Gastroesophageal sphincter (tissue), 3 donors: ENCODE measurements around the gene SPOCK2.

ENCODE experiments used
- EP300 ChIP-seq: sonication (generic); formaldehyde crosslinking; IDR thresholded peaks from one replicate; pipeline ENCODE4 v1.6.1; 2017; ENCODE audit warnings: antibody characterized with exemption, mild to moderate bottlenecking
- POLR2AphosphoS5 ChIP-seq: sonication (generic); formaldehyde crosslinking; IDR thresholded peaks from one replicate; pipeline ENCODE4 v1.6.1; 2017; ENCODE audit warnings: antibody characterized with exemption
- TF ChIP-seq, protein P1 (sequence below), 4 experiments: fragments of 200-600 bp in 2 of 4; fragments of 450-650 bp in 2 of 4; sonication (generic) in 1 of 4; IDR thresholded peaks; one replicate each; pipeline ENCODE4 v1.5.1; 2017 to 2019; ENCODE audit warnings: antibody characterized with exemption in 4 of 4, mild to moderate bottlenecking in 2 of 4, moderate library complexity in 2 of 4

DNA sequence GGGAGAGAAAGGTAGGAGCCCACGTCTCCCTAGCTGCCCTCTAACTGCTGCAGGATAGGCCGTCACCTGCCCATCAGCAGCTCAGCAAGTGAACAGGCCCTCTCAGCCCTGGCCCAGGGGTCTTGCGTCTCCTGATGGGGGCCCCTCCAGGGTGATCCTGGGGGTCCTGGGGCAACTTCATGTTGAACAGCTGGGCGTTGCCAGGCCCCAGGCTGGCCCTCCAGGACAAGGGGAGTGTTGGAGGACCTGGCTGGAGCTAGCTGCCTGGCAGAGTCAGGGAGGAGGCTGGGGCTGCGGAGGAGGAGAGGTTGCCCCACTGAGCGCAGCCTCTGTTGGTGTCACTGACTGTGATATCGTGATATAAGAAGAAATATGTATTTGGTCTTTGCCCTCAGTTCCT is 34.7 kb downstream of the SPOCK2 start:
- TF ChIP-seq, protein P1, sequence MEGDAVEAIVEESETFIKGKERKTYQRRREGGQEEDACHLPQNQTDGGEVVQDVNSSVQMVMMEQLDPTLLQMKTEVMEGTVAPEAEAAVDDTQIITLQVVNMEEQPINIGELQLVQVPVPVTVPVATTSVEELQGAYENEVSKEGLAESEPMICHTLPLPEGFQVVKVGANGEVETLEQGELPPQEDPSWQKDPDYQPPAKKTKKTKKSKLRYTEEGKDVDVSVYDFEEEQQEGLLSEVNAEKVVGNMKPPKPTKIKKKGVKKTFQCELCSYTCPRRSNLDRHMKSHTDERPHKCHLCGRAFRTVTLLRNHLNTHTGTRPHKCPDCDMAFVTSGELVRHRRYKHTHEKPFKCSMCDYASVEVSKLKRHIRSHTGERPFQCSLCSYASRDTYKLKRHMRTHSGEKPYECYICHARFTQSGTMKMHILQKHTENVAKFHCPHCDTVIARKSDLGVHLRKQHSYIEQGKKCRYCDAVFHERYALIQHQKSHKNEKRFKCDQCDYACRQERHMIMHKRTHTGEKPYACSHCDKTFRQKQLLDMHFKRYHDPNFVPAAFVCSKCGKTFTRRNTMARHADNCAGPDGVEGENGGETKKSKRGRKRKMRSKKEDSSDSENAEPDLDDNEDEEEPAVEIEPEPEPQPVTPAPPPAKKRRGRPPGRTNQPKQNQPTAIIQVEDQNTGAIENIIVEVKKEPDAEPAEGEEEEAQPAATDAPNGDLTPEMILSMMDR (IDR thresholded peaks at IDR 0.05), result no peak
- TF ChIP-seq POLR2AphosphoS5 (no peak), EP300 (no peak)
